HFFc6 (cell line): ENCODE measurements around the gene HIVEP2. TPM values are rescaled to one million over a fixed set of nuclear protein-coding genes. Genes with fewer than 3 reads are reported as not detected.

Source experiments
- DNase-seq: peaks from one replicate; pipeline ENCODE4 v3.0.0-alpha.2; 2018
- H3K27ac Mint-ChIP-seq: 2 replicates; pipeline ENCODE4 v1.8.0; 2020; ENCODE audit warnings: mild to moderate bottlenecking, mixed read lengths
- H3K27me3 Mint-ChIP-seq: 2 replicates; pipeline ENCODE4 v1.8.0; 2021; ENCODE audit warnings: mild to moderate bottlenecking, moderate library complexity, mixed read lengths; ENCODE audit not compliant: insufficient read depth
- H3K36me3 Mint-ChIP-seq: 2 replicates; pipeline ENCODE4 v1.8.0; 2021; ENCODE audit warnings: low read depth, mixed read lengths
- H3K4me1 Mint-ChIP-seq: 2 replicates; pipeline ENCODE4 v1.8.0; 2020; ENCODE audit warnings: low read depth, mixed read lengths
- H3K4me3 Mint-ChIP-seq: 2 replicates; pipeline ENCODE4 v1.8.0; 2020; ENCODE audit warnings: mild to moderate bottlenecking, moderate library complexity, mixed read lengths
- H3K9me3 Mint-ChIP-seq: 2 replicates; pipeline ENCODE4 v1.8.0; 2020; ENCODE audit warnings: mild to moderate bottlenecking, mixed read lengths
- total RNA-seq, 6 experiments: library from RNA; stranded (reverse); fragmentation: NEBNext Ultra II Directional; extraction: Animal tissue kit (Norgen Biotek cat#: 25700); gene quantifications; 2 replicates in 1 of 6; 3 replicates in 5 of 6; pipeline ENCODE4 v1.2.3, GENCODE V29; 2021
- TF ChIP-seq, protein P1 (sequence below): fragments of 200-600 bp; sonication (generic); IDR thresholded peaks from 2 replicates; pipeline ENCODE4 v1.5.0; 2021; ENCODE audit warnings: antibody characterized with exemption, mild to moderate bottlenecking

Gene HIVEP2
- total RNA-seq, 6 experiments from 2014 or later: 14.0 to 19.5 (median 17.1) TPM

DNA sequence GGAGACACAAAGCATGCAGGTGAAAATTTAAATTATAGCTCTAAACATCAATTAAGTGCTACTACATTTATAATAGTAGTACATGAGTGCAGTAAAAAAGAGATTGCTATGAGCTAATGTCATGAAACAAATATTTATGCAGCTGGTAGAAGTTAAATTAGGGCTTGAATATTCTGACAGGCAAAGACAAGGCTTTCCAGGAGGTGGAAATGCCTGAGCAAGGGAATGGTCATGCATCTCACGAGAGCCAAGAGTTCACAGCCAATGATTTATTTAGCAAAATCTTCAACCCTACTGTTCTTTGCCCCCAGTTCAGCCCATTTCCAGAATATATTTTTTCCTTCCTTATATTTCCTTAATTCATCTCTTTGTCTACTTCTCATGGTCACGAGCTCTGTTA is 128.9 kb downstream of the HIVEP2 start:
- H3K36me3 Mint-ChIP-seq: peaks cover 5% of the 10 kb centered on the region; the same call in 1 of the 2 replicates
- H3K9me3 Mint-ChIP-seq: no peaks in the 10 kb centered on the region
- TF ChIP-seq, protein P1, sequence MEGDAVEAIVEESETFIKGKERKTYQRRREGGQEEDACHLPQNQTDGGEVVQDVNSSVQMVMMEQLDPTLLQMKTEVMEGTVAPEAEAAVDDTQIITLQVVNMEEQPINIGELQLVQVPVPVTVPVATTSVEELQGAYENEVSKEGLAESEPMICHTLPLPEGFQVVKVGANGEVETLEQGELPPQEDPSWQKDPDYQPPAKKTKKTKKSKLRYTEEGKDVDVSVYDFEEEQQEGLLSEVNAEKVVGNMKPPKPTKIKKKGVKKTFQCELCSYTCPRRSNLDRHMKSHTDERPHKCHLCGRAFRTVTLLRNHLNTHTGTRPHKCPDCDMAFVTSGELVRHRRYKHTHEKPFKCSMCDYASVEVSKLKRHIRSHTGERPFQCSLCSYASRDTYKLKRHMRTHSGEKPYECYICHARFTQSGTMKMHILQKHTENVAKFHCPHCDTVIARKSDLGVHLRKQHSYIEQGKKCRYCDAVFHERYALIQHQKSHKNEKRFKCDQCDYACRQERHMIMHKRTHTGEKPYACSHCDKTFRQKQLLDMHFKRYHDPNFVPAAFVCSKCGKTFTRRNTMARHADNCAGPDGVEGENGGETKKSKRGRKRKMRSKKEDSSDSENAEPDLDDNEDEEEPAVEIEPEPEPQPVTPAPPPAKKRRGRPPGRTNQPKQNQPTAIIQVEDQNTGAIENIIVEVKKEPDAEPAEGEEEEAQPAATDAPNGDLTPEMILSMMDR: no peak
- no peaks in the 10 kb centered on the region; the same call in 1 of the 2 replicates for H3K27me3 Mint-ChIP-seq
- no peak overlapping the region for H3K27ac Mint-ChIP-seq
- H3K4me1 Mint-ChIP-seq: peaks cover 39% of the 10 kb centered on the region
- DNase-seq: no peak
- H3K4me3 Mint-ChIP-seq: no peak overlapping the region

DNA sequence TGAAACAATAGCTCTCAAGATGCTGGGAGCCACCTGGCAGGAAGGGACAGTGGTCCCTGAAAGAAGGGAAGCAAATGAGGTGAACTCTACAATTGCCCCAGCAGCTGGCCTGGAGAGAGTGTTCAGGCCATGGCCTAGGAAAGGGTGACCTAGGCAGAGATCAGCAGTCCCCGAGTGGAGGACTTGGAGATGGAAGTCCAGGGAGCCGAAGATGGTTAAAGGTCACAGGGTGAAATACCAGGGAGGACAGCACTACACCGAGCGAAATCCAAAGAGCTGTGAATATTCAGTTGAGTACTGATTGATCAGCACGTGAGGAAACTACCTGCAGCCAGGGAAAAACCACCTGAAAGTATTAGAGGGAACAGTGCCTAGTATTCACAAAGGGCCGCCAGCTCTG is 133.1 kb downstream of the HIVEP2 start:
- H3K27me3 Mint-ChIP-seq: no peaks in the 10 kb centered on the region; the same call in 1 of the 2 replicates
- no peak overlapping the region for H3K4me3 Mint-ChIP-seq
- H3K27ac Mint-ChIP-seq: no peak overlapping the region
- TF ChIP-seq, protein P1: no peak
- peaks cover 21% of the 10 kb centered on the region for H3K4me1 Mint-ChIP-seq
- no peaks in the 10 kb centered on the region for H3K9me3 Mint-ChIP-seq
- peaks cover 14% of the 10 kb centered on the region for H3K36me3 Mint-ChIP-seq
- no peak for DNase-seq

DNA sequence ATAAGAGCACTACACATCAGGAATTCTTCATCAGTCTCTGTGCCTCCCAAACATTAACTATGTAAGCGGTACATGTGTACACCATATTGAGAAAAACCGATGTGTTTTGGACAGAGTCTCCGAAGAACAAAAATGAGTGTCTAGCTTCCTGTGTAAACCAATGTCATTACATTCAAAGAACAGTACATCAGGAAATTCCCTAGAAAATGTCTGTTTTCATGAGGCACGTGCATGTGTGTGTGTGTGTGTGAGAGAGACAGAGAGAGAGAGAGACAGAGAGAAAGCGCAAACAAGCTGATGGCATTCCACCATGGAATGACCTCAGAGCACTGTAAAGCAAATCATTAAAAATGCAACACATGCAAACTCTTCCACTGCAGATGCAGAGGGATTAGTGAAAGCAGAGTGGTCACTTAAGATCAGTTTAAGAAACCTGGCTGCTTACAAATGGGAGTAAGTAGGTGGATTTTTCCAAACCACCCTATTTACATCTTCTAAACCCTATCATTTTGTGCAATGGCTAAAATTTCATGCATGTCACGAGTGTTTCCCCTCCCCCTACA is 133.9 kb downstream of the HIVEP2 start:
- Mint-ChIP-seq H3K27ac (peak overlapping the region; percentile 36), H3K36me3 (peaks cover 18% of the 10 kb centered on the region), H3K4me1 (peaks cover 20% of the 10 kb centered on the region), H3K4me3 (no peak overlapping the region; the same call in 1 of the 2 replicates), H3K9me3 (no peaks in the 10 kb centered on the region), H3K27me3 (no peaks in the 10 kb centered on the region; the same call in 1 of the 2 replicates)
- TF ChIP-seq, protein P1: no peak
- DNase-seq: peak; percentile 55

DNA sequence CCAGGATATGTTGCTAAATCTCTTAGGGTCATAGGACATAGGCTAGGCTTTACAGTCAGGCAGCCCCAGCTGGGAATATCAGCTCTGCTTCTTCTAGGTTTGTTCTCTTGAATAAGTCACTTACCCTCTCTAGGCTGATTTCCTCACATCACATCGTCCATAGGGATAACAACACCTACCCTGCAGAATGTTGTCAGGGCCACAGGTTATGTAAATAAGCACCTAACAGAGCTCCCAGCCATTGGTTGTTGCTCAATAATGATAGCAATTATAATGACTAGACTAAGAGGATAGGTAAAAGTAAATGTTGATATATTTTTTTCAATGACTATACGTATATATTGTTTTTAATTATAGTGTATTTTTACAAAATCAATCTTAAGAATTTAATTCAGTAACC is 135.0 kb downstream of the HIVEP2 start:
- no peaks in the 10 kb centered on the region; the same call in 1 of the 2 replicates for H3K27me3 Mint-ChIP-seq
- DNase-seq: no peak
- no peaks in the 10 kb centered on the region for H3K9me3 Mint-ChIP-seq
- TF ChIP-seq, protein P1: no peak
- no peak overlapping the region for H3K27ac Mint-ChIP-seq
- peaks cover 23% of the 10 kb centered on the region for H3K36me3 Mint-ChIP-seq
- peaks cover 19% of the 10 kb centered on the region for H3K4me1 Mint-ChIP-seq
- no peak overlapping the region for H3K4me3 Mint-ChIP-seq

DNA sequence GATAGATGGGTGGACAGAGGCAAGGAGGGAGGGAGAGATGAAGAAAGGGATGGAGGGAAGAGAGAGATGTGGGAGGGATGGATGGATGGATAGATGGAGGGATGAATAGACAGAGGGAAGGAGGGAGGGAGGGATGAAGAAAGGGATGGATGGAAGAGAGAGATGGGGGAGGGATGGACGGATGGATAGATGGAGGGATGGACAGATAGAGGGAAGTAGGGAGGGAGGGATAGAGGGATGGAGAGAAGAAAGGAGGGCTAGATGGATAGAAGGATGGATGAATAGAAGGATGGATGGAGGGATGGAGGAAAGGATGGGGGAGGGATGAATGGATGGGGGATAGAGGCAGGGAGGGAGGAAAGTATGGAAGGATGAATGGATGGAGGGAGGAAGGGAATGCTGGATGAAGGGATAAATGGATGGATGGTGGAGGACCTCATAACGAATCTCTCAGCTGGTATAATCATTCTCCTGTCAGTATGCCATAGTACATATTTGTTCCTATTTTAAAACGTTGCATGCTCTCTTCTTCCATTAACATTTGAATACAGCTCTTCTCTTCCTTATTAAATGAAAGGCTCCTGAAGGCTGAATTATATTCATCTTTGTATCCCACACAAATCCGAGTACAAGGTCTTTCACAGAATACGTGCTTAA is 136.4 kb downstream of the HIVEP2 start:
- TF ChIP-seq, protein P1: no peak

More for the DNA sequence above, 136.4 kb downstream of the HIVEP2 start:
- H3K27me3 Mint-ChIP-seq: no peaks in the 10 kb centered on the region
- H3K4me1 Mint-ChIP-seq: peaks cover 22% of the 10 kb centered on the region
- no peak overlapping the region for H3K27ac Mint-ChIP-seq
- H3K4me3 Mint-ChIP-seq: no peak overlapping the region
- peaks cover 23% of the 10 kb centered on the region for H3K36me3 Mint-ChIP-seq
- no peak for DNase-seq
- H3K9me3 Mint-ChIP-seq: no peaks in the 10 kb centered on the region
